SK-N-SH treated with all-trans-retinoic acid at 6 μM for 48 hours (cell line): ENCODE measurements around the gene RIPK4.
A peak's percentile ranks its signal among the peaks of the same experiment; 100 is the strongest.

Source experiments
- ATAC-seq: fragments of 200-7000 bp; cut with Tn5 transposase; 3 replicates; pipeline ENCODE4 v1.9.1; 2020; ENCODE audit warnings: mild to moderate bottlenecking, moderate library complexity
- ARNTL ChIP-seq: fragments of 450-650 bp; formaldehyde crosslinking; IDR thresholded peaks from 2 replicates; pipeline ENCODE4 v1.5.0; 2020; ENCODE audit warnings: low read depth, mild to moderate bottlenecking, moderate library complexity, borderline replicate concordance
- BACH2 ChIP-seq: fragments of 250-450 bp; sonication (Bioruptor Pico); IDR thresholded peaks from 2 replicates; pipeline ENCODE4 v1.9.0; 2021; ENCODE audit warnings: mild to moderate bottlenecking, borderline replicate concordance
- CSDC2 ChIP-seq: fragments of 250-450 bp; sonication (Bioruptor Pico); IDR thresholded peaks from 2 replicates; pipeline ENCODE4 v1.5.0; 2020; ENCODE audit warnings: mild to moderate bottlenecking, moderate library complexity
- ESRRG ChIP-seq: fragments of 250-450 bp; sonication (Bioruptor Pico); IDR thresholded peaks from 2 replicates; pipeline ENCODE4 v1.6.1; 2021; ENCODE audit warnings: mild to moderate bottlenecking
- GLIS3 ChIP-seq: fragments of 250-450 bp; sonication (Bioruptor Pico); IDR thresholded peaks from 2 replicates; pipeline ENCODE4 v1.5.0; 2020; ENCODE audit warnings: mild to moderate bottlenecking, moderate library complexity
- ISL1 ChIP-seq: fragments of 250-450 bp; sonication (Bioruptor Pico); IDR thresholded peaks from 2 replicates; pipeline ENCODE4 v2.1.2; 2022; ENCODE audit warnings: mild to moderate bottlenecking, moderate library complexity
- OSR1 ChIP-seq: fragments of 250-450 bp; sonication (Bioruptor Pico); IDR thresholded peaks from 2 replicates; pipeline ENCODE4 v1.8.0; 2022; ENCODE audit warnings: moderate library complexity, mild to moderate bottlenecking, inconsistent platforms
- PPARA ChIP-seq: fragments of 250-450 bp; sonication (Bioruptor Pico); IDR thresholded peaks from 2 replicates; pipeline ENCODE4 v1.5.0; 2020; ENCODE audit warnings: mild to moderate bottlenecking, borderline replicate concordance
- RARB ChIP-seq: fragments of 250-450 bp; sonication (Bioruptor Pico); IDR thresholded peaks from 2 replicates; pipeline ENCODE4 v1.8.0; 2021; ENCODE audit warnings: mild to moderate bottlenecking, moderate library complexity
- SNAI2 ChIP-seq: fragments of 250-450 bp; sonication (Bioruptor Pico); IDR thresholded peaks from 2 replicates; pipeline ENCODE4 v1.5.0; 2020; ENCODE audit warnings: mild to moderate bottlenecking, moderate library complexity
- TCF4 ChIP-seq: fragments of 250-450 bp; sonication (Bioruptor Pico); IDR thresholded peaks from 2 replicates; pipeline ENCODE4 v1.8.0; 2021; ENCODE audit warnings: mild to moderate bottlenecking, moderate library complexity, borderline replicate concordance
- TOX ChIP-seq: fragments of 250-450 bp; sonication (Bioruptor Pico); IDR thresholded peaks from 2 replicates; pipeline ENCODE4 v1.8.0; 2021; ENCODE audit warnings: mild to moderate bottlenecking, moderate library complexity, borderline replicate concordance
- ZC3H10 ChIP-seq: fragments of 250-450 bp; sonication (Bioruptor Pico); IDR thresholded peaks from 2 replicates; pipeline ENCODE4 v1.5.1; 2021; ENCODE audit warnings: mild to moderate bottlenecking, moderate library complexity
- ZFP3 ChIP-seq: fragments of 250-450 bp; sonication (Bioruptor Pico); IDR thresholded peaks from 2 replicates; pipeline ENCODE4 v1.5.0; 2020; ENCODE audit warnings: mild to moderate bottlenecking, moderate library complexity
- ZFP30 ChIP-seq: fragments of 450-650 bp; formaldehyde crosslinking; IDR thresholded peaks from 2 replicates; pipeline ENCODE4 v1.5.0; 2022; ENCODE audit warnings: mild to moderate bottlenecking, moderate library complexity
- ZNF565 ChIP-seq: fragments of 450-650 bp; formaldehyde crosslinking; conservative IDR thresholded peaks from 2 replicates; pipeline ENCODE4 v1.5.0; 2020; ENCODE audit warnings: low read depth, mild to moderate bottlenecking, moderate library complexity
- ZNF70 ChIP-seq: fragments of 450-650 bp; formaldehyde crosslinking; IDR thresholded peaks from 2 replicates; pipeline ENCODE4 v1.5.0; 2020; ENCODE audit warnings: mild to moderate bottlenecking, moderate library complexity
- ZNF8 ChIP-seq: fragments of 450-650 bp; formaldehyde crosslinking; IDR thresholded peaks from 2 replicates; pipeline ENCODE4 v1.5.0; 2020; ENCODE audit warnings: mild to moderate bottlenecking, moderate library complexity
- TF ChIP-seq, protein P1 (sequence below): fragments of 250-450 bp; sonication (Bioruptor Pico); IDR thresholded peaks from 2 replicates; pipeline ENCODE4 v1.5.1; 2020; ENCODE audit warnings: low read depth, mild to moderate bottlenecking, moderate library complexity
- TF ChIP-seq, protein P2 (sequence below): fragments of 250-450 bp; sonication (Bioruptor Pico); IDR thresholded peaks from 2 replicates; pipeline ENCODE4 v1.5.0; 2020; ENCODE audit warnings: mild to moderate bottlenecking, moderate library complexity
- TF ChIP-seq, protein P3 (sequence below): fragments of 250-450 bp; sonication (Bioruptor Pico); IDR thresholded peaks from 2 replicates; pipeline ENCODE4 v1.5.1; 2021; ENCODE audit warnings: mild to moderate bottlenecking, moderate library complexity
- TF ChIP-seq, protein P4 (sequence below): fragments of 250-450 bp; sonication (Bioruptor Pico); IDR thresholded peaks from 2 replicates; pipeline ENCODE4 v1.8.0; 2020; ENCODE audit warnings: mild to moderate bottlenecking, moderate library complexity, borderline replicate concordance
- TF ChIP-seq, protein P5 (sequence below): fragments of 250-450 bp; sonication (Bioruptor Pico); IDR thresholded peaks from 2 replicates; pipeline ENCODE4 v1.8.0; 2021; ENCODE audit warnings: low read depth, mild to moderate bottlenecking, moderate library complexity, borderline replicate concordance

RIPK4 gene

DNA sequence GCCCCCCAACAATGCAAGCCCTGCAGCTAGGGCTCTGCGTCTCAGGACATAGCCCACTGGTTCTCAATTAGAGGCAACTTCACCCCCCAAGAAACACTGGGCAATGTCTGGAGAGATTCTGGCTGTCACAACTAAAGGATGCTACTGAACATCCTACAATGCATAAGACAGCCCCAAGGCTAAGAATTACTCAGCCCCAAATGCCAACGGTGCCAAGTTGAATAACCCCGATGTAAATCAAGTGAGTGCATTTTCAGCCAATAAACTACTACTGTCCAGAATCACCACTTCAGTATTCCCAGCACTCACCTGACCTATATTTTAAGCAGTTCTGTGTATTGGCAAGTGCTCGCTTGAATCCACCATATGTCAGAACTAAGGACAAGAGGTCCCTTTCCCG, 6.9 kb downstream of the RIPK4 start:
- TF ChIP-seq, protein P1, sequence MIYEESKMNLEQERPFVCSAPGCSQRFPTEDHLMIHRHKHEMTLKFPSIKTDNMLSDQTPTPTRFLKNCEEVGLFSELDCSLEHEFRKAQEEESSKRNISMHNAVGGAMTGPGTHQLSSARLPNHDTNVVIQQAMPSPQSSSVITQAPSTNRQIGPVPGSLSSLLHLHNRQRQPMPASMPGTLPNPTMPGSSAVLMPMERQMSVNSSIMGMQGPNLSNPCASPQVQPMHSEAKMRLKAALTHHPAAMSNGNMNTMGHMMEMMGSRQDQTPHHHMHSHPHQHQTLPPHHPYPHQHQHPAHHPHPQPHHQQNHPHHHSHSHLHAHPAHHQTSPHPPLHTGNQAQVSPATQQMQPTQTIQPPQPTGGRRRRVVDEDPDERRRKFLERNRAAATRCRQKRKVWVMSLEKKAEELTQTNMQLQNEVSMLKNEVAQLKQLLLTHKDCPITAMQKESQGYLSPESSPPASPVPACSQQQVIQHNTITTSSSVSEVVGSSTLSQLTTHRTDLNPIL (CRISPR knock-in tag), result no peak
- TF ChIP-seq BACH2 (CRISPR knock-in tag) (no peak), TCF4 (CRISPR knock-in tag) (no peak), RARB (CRISPR knock-in tag) (no peak), SNAI2 (no peak), OSR1 (no peak), ZNF565 (CRISPR knock-in tag) (no peak), ZNF8 (CRISPR knock-in tag) (no peak), GLIS3 (CRISPR knock-in tag) (no peak), ESRRG (CRISPR knock-in tag) (no peak), ARNTL (CRISPR knock-in tag) (no peak), ZC3H10 (CRISPR knock-in tag) (no peak), ISL1 (no peak), ZFP3 (CRISPR knock-in tag) (no peak)
- TF ChIP-seq, protein P2, sequence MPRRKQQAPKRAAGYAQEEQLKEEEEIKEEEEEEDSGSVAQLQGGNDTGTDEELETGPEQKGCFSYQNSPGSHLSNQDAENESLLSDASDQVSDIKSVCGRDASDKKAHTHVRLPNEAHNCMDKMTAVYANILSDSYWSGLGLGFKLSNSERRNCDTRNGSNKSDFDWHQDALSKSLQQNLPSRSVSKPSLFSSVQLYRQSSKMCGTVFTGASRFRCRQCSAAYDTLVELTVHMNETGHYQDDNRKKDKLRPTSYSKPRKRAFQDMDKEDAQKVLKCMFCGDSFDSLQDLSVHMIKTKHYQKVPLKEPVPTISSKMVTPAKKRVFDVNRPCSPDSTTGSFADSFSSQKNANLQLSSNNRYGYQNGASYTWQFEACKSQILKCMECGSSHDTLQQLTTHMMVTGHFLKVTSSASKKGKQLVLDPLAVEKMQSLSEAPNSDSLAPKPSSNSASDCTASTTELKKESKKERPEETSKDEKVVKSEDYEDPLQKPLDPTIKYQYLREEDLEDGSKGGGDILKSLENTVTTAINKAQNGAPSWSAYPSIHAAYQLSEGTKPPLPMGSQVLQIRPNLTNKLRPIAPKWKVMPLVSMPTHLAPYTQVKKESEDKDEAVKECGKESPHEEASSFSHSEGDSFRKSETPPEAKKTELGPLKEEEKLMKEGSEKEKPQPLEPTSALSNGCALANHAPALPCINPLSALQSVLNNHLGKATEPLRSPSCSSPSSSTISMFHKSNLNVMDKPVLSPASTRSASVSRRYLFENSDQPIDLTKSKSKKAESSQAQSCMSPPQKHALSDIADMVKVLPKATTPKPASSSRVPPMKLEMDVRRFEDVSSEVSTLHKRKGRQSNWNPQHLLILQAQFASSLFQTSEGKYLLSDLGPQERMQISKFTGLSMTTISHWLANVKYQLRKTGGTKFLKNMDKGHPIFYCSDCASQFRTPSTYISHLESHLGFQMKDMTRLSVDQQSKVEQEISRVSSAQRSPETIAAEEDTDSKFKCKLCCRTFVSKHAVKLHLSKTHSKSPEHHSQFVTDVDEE (CRISPR knock-in tag), result no peak
- ATAC-seq, result peak; percentile 8; the same call in 1 of the 3 replicates

DNA sequence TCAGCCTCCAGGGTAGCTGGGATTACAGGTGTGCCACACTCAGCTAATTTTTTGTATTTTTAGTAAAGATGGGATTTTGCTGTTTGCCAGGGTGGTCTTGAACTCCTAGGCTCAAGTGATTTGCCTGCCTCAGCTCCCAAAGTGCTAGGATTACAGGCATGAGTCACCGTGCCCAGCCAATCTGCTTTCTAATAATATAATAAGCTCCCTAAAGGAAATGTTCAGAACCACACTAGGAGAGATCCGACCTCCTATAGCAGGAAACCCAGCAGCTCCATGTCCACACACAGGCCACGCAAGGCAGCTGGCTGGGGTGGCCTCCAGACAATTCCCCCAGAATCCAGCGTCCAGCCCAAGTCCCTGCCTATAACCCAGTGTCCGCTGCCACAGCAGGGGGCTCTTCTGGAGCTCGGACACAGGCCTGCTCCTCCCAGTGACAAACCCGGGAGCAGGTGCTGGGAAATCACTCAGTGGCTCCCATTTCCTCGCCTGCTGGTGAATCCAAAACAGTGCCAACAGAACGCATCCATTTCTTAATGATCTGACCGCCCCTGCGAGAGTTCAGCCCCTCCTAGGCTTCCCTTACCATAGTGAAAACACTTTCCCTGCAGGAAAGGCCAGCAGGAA, 7.5 kb downstream of the RIPK4 start:
- ATAC-seq, result peak; percentile 59
- no peak for TF ChIP-seq ZNF565 (CRISPR knock-in tag)
- no peak for TF ChIP-seq CSDC2 (CRISPR knock-in tag)

DNA sequence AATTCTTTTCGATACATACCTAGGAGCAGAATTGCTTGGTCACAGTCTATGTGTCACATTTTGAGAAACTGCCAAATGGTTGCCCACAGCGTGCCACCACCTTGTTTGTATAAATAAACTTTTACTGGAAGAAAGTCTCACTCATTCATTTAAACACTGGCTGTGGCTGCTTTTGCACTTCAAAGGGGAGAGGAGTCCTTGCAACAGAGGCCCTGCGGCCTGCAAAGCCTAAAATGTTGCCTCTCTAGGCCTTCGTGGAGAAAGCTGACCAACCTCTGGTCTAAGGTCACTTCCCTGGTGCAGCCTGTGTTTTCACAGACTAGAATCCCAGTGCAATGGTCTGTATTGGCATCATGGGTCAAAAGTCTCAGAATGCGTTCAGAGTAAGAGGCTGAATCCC, 8.3 kb downstream of the RIPK4 start:
- no peak for TF ChIP-seq BACH2 (CRISPR knock-in tag)
- no peak for ATAC-seq

DNA sequence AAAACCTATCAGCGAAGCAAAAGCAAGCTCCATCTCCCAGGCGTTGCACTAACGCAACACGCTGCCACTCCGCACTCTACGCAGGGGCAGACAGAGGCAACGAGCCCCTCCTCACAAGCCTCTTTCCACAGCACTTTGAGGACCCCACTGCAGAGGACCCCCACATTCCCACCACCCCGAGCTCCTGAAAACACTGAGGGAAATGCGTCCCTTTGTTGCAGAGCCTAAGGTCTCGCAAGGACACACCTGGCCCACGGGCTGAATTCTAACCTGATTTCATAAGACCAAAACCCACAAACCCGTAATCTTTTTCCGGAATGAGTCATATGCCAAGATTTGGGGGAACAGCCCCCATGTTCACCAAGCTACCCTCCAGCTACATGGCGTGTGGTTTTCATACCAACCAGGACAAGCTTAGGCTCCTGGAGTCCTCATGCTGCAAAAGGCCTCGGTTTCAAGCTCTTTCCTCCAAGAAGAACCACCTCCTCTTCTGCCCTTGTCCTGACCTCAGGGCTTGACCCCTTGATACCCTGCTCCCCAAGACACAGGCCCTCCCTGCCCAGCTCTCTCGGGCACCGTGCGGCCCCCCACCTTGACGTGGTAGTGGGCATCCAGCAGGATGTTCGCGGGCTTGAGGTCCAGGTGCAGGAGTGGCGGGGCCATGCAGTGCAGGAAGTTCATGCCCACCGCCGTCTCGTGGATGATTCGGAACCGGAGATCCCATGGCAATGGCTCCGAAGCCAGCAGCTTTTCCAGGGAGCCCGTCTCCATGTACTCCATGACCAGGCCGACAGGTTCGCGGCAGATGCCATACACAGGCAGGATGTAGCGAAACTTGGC, 10.7 kb downstream of the RIPK4 start:
- no peak for ATAC-seq
- TF ChIP-seq OSR1 (no peak), SNAI2 (no peak), ZNF565 (CRISPR knock-in tag) (no peak), ZFP30 (no peak), TOX (CRISPR knock-in tag) (no peak), CSDC2 (CRISPR knock-in tag) (no peak), RARB (CRISPR knock-in tag) (no peak), ZFP3 (CRISPR knock-in tag) (no peak), BACH2 (CRISPR knock-in tag) (no peak), ZNF8 (CRISPR knock-in tag) (no peak), TCF4 (CRISPR knock-in tag) (no peak), ESRRG (CRISPR knock-in tag) (no peak), ZNF70 (CRISPR knock-in tag) (no peak), PPARA (CRISPR knock-in tag) (no peak)
- TF ChIP-seq, protein P3, sequence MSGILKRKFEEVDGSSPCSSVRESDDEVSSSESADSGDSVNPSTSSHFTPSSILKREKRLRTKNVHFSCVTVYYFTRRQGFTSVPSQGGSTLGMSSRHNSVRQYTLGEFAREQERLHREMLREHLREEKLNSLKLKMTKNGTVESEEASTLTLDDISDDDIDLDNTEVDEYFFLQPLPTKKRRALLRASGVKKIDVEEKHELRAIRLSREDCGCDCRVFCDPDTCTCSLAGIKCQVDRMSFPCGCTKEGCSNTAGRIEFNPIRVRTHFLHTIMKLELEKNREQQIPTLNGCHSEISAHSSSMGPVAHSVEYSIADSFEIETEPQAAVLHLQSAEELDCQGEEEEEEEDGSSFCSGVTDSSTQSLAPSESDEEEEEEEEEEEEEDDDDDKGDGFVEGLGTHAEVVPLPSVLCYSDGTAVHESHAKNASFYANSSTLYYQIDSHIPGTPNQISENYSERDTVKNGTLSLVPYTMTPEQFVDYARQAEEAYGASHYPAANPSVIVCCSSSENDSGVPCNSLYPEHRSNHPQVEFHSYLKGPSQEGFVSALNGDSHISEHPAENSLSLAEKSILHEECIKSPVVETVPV (CRISPR knock-in tag), result no peak
- TF ChIP-seq, protein P4, sequence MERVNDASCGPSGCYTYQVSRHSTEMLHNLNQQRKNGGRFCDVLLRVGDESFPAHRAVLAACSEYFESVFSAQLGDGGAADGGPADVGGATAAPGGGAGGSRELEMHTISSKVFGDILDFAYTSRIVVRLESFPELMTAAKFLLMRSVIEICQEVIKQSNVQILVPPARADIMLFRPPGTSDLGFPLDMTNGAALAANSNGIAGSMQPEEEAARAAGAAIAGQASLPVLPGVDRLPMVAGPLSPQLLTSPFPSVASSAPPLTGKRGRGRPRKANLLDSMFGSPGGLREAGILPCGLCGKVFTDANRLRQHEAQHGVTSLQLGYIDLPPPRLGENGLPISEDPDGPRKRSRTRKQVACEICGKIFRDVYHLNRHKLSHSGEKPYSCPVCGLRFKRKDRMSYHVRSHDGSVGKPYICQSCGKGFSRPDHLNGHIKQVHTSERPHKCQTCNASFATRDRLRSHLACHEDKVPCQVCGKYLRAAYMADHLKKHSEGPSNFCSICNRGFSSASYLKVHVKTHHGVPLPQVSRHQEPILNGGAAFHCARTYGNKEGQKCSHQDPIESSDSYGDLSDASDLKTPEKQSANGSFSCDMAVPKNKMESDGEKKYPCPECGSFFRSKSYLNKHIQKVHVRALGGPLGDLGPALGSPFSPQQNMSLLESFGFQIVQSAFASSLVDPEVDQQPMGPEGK (CRISPR knock-in tag), result no peak
- TF ChIP-seq, protein P5, sequence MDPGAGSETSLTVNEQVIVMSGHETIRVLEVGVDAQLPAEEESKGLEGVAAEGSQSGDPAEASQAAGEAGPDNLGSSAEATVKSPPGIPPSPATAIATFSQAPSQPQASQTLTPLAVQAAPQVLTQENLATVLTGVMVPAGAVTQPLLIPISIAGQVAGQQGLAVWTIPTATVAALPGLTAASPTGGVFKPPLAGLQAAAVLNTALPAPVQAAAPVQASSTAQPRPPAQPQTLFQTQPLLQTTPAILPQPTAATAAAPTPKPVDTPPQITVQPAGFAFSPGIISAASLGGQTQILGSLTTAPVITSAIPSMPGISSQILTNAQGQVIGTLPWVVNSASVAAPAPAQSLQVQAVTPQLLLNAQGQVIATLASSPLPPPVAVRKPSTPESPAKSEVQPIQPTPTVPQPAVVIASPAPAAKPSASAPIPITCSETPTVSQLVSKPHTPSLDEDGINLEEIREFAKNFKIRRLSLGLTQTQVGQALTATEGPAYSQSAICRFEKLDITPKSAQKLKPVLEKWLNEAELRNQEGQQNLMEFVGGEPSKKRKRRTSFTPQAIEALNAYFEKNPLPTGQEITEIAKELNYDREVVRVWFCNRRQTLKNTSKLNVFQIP (CRISPR knock-in tag), result no peak
- TF ChIP-seq, protein P1 (CRISPR knock-in tag), result no peak
